DMS114 treated with DMSO at 0.1 percent for 48 hours (cell line): Measurements from ENCODE around the gene KIF20B.
"Not testable (repeated sequence)": the region's sequence is repeated elsewhere in the genome, so short reads cannot be mapped to it uniquely, and the experiment has no call there.

ENCODE experiments used
- DNase-seq: peaks from one replicate; lab custom pipeline; 2025; ENCODE audit not compliant: unreplicated experiment; lab: John Stamatoyannopoulos, UW

The KIF20B gene

GRCh38 chr10:89684604-89685003, 16.8 kb upstream of the KIF20B start:
- no peak for DNase-seq

- DNase-seq, result no peak
These were observed 15.5 kb upstream of the KIF20B start for GRCh38 chr10:89685936-89686335.

GRCh38 chr10:89690027-89690426, 11.4 kb upstream of the KIF20B start:
- DNase-seq, result no peak

- no peak for DNase-seq
These were observed 9.0 kb upstream of the KIF20B start for GRCh38 chr10:89692416-89692815.

- DNase-seq, result no peak
These were observed 8.2 kb upstream of the KIF20B start for GRCh38 chr10:89693176-89693575.

- no peak for DNase-seq
These were observed 6.1 kb upstream of the KIF20B start for GRCh38 chr10:89695307-89695706.

- DNase-seq, result no peak
These were observed 3.4 kb upstream of the KIF20B start for GRCh38 chr10:89697946-89698345.

GRCh38 chr10:89699581-89700064, 1.8 kb upstream of the KIF20B start:
- no peak for DNase-seq

- no peak for DNase-seq
These were observed 508 bp upstream of the KIF20B start for GRCh38 chr10:89700923-89701241.

- no peak for DNase-seq
These were observed 711 bp downstream of the KIF20B start for GRCh38 chr10:89702121-89702480.

- no peak for DNase-seq
These were observed 4.1 kb downstream of the KIF20B start for GRCh38 chr10:89705466-89705865.

- DNase-seq, result no peak
These were observed 4.6 kb downstream of the KIF20B start for GRCh38 chr10:89706011-89706410.

- no peak for DNase-seq
These were observed 6.0 kb downstream of the KIF20B start for GRCh38 chr10:89707372-89707771.

GRCh38 chr10:89710753-89711152, 9.4 kb downstream of the KIF20B start:
- DNase-seq, result no peak

GRCh38 chr10:89734616-89735015, 33.2 kb downstream of the KIF20B start:
- DNase-seq, result no peak

GRCh38 chr10:89738551-89739209, 37.3 kb downstream of the KIF20B start:
- no peak for DNase-seq

GRCh38 chr10:89741126-89741762, 39.9 kb downstream of the KIF20B start:
- DNase-seq, result no peak

GRCh38 chr10:89744026-89744425, 42.6 kb downstream of the KIF20B start:
- no peak for DNase-seq

- DNase-seq, result no peak
These were observed 44.5 kb downstream of the KIF20B start for GRCh38 chr10:89745903-89746302.

GRCh38 chr10:89750441-89750840, 49.1 kb downstream of the KIF20B start:
- DNase-seq, result no peak

GRCh38 chr10:89755374-89755773, 54.0 kb downstream of the KIF20B start:
- no peak for DNase-seq

GRCh38 chr10:89759531-89759930, 58.1 kb downstream of the KIF20B start:
- DNase-seq, result no peak

- DNase-seq, result not testable (repeated sequence)
These were observed 62.3 kb downstream of the KIF20B start for GRCh38 chr10:89763671-89764070.
